ENCODE data around the gene C9orf85. TPM values are rescaled to one million over a fixed set of nuclear protein-coding genes. Genes with fewer than 3 reads are reported as not detected.

The C9orf85 gene
- total and polyA plus RNA-seq, 4 donors, result 16.2 to 22.4 (median 17.3) TPM

Small RNAs within 50 kb of the gene (small RNA-seq; reads per million reads assigned to genes)
- not detected for gene HSPB1P1 (ENCODE audit: low replicate concordance)
- not detected for gene RF00019 (ENCODE audit: low replicate concordance)

Other genes starting within 250 kb of the C9orf85 start
- 10 to 100 TPM; 62.3 to 64.9 TPM for gene CEMIP2, start 143.1 kb upstream of the C9orf85 start, total RNA-seq
- gene CEMIP2, start 143.1 kb upstream of the C9orf85 start, polyA plus RNA-seq (ENCODE audit: insufficient read length in 2 of 2), result 10 to 100 TPM; 24.6 to 34.8 TPM
- 10 to 100 TPM; 33.7 to 91.8 TPM for gene ABHD17B, start 446 bp upstream of the C9orf85 start, total RNA-seq
- 10 to 100 TPM; 42.2 to 58.6 TPM for gene ABHD17B, start 446 bp upstream of the C9orf85 start, polyA plus RNA-seq (ENCODE audit: insufficient read length in 2 of 2)
- gene C9orf57, start 149.0 kb downstream of the C9orf85 start, total RNA-seq, result not detected
- not detected for gene C9orf57, start 149.0 kb downstream of the C9orf85 start, polyA plus RNA-seq (ENCODE audit: insufficient read length in 2 of 2)
- 1 to 10 TPM in 1 of 2 donors, under 1 TPM in 1; 0.88 to 4.3 TPM for gene GDA, start 237.8 kb downstream of the C9orf85 start, total RNA-seq
- 1 to 10 TPM; 2.3 to 3.4 TPM for gene GDA, start 237.8 kb downstream of the C9orf85 start, polyA plus RNA-seq (ENCODE audit: insufficient read length in 2 of 2)